ENCODE data around the gene CD9.

DNA sequence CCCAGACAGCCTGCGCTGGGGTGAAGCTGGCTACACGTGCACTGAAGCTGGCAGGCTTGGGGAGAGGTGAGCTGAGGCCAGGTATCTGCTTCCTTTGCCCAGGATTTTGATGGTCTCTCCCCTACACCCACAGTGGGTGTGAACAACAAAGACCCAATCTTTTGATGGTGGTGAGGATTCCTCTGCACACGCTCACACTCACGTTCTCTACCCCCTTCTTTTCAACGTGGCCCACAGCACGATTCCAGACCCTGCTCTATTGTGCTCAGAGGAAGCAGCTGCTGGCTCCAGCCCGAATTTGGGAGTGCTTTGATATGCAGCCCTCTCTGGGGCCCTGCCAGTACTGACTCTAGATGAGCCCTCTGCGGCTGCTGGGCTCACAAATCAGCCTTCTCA is 4.9 kb downstream of the CD9 start:
- TF ChIP-seq, protein P1, sequence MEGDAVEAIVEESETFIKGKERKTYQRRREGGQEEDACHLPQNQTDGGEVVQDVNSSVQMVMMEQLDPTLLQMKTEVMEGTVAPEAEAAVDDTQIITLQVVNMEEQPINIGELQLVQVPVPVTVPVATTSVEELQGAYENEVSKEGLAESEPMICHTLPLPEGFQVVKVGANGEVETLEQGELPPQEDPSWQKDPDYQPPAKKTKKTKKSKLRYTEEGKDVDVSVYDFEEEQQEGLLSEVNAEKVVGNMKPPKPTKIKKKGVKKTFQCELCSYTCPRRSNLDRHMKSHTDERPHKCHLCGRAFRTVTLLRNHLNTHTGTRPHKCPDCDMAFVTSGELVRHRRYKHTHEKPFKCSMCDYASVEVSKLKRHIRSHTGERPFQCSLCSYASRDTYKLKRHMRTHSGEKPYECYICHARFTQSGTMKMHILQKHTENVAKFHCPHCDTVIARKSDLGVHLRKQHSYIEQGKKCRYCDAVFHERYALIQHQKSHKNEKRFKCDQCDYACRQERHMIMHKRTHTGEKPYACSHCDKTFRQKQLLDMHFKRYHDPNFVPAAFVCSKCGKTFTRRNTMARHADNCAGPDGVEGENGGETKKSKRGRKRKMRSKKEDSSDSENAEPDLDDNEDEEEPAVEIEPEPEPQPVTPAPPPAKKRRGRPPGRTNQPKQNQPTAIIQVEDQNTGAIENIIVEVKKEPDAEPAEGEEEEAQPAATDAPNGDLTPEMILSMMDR (optimal IDR thresholded peaks at IDR 0.05 in 1 of 3, IDR thresholded peaks at IDR 0.05 in 1 of 3, conservative IDR thresholded peaks at IDR 0.05 in 1 of 3; ENCODE audit: extremely low read depth in 1 of 3, insufficient read depth in 2 of 3, low read length in 3 of 3): no peak
- no peak for TF ChIP-seq EZH2 (IDR thresholded peaks at IDR 0.05; ENCODE audit: low read length)
